GOT3 (cell line): ENCODE data around the gene EEFSEC.

Experiments
- DNase-seq: peaks from one replicate; lab custom pipeline; 2025; ENCODE audit warnings: mixed read lengths; lab: John Stamatoyannopoulos, UW

The EEFSEC gene

GRCh38 chr3:128368626-128369025 lies 215.3 kb downstream of the EEFSEC start:
- DNase-seq: no peak

GRCh38 chr3:128369121-128369703 lies 215.9 kb downstream of the EEFSEC start:
- DNase-seq: no peak

GRCh38 chr3:128369881-128370642 lies 216.8 kb downstream of the EEFSEC start:
- DNase-seq: no peak

DNA sequence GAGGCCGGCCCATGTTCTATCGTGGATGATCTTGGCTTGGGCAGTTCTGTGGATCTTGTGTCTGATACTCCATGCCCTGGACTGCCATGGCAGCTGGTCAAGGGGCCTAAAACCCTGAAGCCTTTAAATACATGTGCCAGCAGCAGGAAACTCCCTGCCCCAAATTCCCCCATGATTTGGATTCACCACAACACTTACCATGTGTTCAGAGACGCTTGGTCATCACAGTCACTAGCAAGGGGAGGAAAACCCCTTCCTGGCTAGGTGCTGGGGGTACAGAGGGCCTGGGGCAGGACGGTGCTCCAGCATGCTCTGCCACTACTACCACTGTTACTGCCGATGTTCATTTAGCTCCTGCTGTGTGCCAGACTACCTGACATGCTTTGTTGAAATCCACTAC lies 219.0 kb downstream of the EEFSEC start:
- DNase-seq: no peak

DNA sequence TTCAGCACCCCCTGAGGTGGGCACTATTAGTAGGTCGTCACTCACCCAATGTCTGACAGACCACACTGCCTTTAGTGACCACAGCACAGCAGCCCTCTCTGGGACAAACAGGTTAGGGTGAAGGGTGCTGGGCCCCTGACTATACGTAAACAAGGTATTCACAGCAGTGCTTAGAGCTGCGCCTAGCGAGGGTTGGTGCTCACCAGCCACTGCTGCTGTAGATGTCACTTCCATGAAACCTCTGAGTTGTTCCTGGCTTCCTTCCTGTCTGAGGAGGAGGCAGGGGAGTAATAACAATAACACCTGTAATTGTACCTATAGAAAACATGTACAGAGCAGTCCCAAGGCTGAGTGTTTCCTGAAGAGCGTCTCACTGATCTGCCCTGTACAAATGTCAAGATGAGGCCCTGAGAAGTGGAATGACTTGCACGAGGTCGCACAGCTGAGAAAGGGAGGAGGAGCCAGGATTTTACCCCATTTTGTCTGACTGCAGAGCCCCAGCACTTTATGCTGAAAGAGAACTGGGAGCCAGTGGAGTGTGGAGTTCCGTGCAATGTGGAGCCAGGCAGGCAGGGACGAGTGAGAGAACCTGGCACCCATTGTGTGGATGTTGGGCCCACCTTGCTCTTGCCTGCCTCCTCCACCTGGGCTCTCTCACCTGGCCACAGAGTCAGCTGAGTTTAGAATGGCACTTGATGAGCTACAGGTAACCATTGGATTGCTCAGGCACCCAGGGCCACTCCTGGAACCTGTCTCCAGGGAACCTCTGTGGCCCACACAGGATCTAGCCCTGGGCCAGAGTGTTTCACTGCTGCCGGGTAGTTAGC lies 219.6 kb downstream of the EEFSEC start:
- DNase-seq: no peak

- DNase-seq: no peak
These were observed 221.6 kb downstream of the EEFSEC start for GRCh38 chr3:128374746-128375445.

DNA sequence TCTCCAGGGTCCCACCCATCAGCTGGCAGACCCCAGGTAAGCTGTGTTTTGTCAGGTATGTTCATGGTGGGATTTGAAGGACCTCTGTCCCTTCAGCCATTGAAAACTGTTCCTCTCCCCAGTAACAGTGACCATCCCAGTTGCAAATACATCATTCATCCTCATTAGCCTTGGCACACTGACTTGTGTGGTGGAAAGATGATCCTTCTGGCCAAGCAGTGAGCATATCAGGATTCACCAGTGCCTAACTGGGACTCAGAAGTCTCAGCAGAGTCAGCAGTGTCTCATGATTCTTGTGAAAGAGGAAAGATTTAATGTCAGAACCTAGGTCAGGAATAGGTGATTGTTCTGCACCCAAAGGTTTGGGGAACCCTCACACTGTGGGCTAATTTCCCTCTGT lies 223.2 kb downstream of the EEFSEC start:
- no peak for DNase-seq

DNA sequence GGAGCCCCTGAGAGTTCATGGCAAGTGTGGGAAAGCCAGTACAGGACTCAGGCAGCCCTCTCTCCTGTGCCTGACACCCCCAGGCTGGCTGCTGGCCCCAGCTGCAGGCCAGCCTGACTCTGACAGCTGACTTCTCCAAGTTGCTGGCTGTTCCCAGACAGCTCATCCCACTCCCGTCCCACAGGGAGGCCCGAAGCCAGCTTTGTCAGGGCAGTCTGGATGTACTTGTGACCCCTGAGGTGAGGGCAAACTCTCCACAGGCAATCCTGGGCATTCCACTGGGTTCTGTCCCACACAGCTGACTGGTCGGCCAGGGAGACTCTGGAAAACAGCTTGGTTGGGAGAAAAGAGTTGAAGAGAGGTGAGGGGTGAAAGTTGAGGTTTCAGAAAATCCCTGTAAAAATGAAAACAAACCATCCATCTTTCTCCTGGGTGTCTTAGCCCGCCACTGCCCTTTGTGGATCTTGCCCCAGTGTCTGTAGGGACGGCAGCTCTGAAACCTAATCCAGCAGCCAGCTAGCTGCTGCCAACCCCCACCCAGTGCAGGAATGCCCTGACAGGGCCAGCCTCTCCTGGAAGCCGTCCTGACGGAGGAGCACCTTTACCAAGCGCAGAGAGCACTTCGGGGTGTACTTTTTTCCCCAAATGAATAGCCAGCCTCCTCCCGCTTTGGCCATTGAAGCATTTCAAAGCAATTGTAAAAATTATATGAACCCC lies 225.5 kb downstream of the EEFSEC start:
- no peak for DNase-seq

GRCh38 chr3:128379367-128380160 lies 226.3 kb downstream of the EEFSEC start:
- DNase-seq: no peak

GRCh38 chr3:128380295-128380694 lies 227.0 kb downstream of the EEFSEC start:
- DNase-seq: no peak

DNA sequence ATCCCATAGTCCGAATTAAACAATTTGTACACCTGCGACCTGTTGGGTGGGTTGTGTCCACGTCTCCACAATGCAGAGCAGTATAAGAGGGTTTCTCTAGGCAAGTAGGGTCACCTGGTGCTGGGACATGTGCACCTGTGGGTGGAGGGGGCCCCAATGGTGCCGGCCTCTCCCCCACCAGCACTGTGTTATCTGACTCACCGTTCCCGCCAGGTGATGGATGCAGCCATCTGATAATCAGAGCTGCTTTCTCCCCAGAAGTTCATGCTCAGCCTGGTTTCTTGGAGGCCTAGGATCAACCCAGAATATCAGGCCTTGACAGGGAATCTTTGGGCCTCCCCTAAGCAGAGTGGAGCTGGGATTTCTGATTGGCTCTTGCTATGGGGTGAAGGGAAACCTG lies 227.4 kb downstream of the EEFSEC start:
- no peak for DNase-seq

DNA sequence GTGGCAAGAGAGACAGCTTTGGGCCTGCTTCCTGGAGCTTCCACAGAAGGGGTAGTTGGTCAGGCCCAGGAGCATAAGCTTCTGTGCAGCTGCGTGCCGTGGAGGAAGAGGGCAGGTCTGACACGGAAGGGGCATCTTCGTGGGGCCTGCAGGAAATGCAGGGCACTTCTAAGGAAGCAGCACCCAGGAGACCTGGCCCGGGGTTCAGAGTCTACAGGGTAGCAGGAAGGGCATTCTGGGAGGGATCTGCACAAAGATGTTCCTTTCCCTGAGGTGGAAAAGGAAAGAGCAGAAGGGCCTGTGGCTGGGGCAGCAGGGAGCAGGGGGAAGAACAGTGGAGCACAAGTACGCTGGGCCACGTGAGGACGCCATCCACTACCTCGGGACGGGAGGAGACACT lies 228.3 kb downstream of the EEFSEC start:
- no peak for DNase-seq

DNA sequence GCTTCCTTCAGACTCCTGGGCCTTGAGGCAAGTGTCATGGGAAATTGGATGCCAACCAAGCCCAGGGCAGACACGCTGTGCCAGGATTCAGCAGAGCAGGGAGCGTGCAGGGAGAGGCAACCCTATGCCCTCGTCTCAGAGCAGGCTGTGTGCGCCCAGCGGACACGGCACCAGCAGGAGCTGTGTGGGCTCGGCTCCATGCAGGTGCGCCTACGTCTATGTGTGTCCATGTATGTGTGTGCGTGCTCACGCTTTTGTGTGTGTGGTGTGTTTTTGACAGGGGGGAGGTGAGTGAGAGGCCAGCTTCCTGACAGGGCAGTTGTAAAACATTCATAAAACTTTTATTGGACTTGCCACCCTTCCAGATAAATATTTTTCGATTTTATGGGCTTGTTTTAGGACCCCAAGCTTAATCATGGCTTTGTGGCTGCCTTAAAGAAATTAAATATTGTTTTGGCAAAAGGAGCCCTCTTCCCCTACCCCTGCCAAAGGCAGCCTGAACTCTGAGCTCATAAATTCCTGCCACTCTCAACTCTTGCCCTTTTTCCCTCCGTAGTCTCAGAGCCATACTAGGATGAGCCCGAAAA lies 229.0 kb downstream of the EEFSEC start:
- DNase-seq: no peak

DNA sequence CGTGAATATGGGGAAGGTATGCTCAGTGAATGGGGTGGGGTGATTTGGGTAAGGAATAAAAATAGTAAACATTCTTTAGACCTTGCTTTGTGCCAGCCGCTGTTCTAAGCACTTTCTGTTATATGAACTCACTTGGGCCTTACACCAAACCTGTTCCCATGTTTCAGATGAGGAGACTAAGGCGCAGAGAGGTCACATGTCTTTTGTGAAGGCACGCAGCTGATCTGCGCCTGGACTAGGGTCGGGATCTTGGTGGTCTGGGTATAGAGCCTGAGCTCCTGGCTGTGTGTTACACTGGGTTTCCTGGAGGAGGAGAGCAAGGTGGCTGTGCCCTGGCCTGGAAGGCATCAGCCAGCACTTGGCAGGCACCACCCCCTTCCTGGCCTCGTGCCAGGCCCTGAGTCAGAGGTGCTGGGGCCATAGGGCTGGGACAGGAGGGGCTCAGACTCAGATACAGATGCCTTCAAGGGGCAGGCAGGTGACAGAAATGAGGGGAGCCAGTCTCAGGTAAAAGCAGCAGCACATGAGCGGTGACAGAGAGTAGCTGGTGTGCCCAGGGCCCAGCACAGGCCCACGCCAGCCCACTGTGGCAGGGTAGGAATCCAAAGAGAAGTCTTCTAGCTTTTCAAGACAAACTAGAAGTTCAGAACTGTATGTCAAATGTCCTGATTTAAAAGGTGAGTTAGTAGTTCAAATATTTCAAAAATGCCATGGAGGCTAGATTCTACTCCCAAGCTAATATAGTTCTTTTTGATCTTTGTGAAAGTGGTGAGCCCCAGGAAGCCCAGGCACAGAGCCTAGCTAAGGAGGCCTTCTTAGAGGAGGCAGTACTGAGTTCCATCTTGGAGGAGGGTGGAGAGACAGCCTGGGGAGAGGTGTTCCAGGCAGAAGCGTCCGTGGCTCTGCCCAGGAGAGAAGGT lies 230.3 kb downstream of the EEFSEC start:
- peak; percentile 31 for DNase-seq

DNA sequence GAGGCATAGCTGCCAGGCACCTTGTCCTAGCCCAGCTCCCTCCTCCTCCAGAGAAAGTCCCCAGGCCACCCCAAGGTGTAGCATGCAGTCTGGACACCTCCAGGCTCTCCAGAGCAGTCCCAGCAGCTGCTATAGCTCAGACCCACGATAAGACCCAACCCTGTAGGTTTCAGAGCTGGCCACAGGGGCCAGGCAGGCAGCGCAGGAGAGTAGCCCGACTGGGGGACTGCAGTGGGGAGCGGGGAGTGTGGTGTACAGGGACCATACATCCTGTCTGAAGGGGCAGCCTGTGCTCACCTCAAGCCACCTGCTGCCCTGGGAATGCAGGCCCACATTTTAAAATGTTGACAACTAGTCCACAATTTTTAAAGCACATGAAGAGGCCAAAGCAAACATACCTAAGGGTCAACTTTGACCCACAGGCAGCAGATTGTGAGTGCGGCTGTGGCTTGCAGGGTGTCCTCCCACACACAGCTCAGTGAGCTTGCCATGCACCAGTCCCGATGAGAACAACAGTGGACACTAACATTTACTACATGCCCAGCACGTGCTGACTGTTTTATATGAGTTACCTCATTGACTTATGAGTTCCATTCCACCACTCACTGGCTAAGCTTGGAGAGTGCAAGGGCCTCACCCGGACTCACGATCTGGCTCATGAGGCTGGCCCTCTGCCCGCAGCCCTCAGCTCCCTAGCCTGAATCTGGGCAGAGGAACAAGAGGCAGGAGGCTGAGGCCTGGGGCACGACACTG lies 232.0 kb downstream of the EEFSEC start:
- no peak for DNase-seq

DNA sequence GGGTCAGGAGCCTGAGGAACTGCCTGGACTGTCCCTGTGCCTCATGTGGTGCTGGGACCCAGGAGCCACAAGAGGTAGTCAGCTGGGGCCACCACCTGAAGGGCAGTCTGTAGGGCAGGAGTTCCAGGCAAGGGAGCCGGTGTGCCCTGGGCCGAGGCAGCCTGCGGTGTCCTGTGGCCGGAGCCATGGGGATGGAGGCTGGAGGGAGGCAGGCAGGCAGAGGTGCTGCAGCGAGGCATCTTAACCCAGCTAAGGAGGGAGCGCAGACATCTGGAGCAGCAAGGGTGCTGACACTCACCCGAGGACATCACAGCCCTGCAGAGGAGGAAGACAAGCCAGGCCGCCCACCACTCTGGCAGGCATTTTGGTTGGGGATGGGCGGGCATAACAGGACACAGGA lies 235.7 kb downstream of the EEFSEC start:
- DNase-seq: no peak

DNA sequence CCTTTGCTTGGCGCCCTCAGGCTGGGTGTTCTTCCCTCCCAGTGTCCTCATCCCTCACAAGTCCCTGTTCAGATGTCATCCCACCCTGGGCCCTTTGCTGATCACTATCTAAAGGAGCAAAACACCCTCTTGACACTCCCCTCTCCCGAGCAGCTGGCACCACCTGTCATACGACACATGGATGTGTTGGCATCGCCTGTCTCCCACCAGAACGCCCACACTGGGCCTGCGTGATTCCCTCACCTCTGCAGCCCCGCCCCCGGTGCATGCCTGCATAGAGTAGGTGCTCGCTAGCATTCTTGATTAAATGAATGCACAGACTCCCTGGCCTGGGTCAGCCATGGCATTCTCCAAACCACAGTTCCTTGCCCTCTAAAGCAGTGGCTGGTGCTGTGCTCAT lies 237.6 kb downstream of the EEFSEC start:
- DNase-seq: no peak

GRCh38 chr3:128392021-128392420 lies 238.7 kb downstream of the EEFSEC start:
- DNase-seq: no peak
